Measurements from ENCODE around the gene SETBP1. TPM values are rescaled to one million over a fixed set of nuclear protein-coding genes. Genes with fewer than 3 reads are reported as not detected.

The SETBP1 gene
- total and polyA plus RNA-seq, 2 of the 4 experiments (the other 2 are of a cell fraction) = 0.19 to 0.36 TPM

- Histone ChIP-seq H2BK20ac (ENCODE audit: low read depth, low read length) (no peak overlapping the region), H3K4me2 (ENCODE audit: low read depth, low read length) (no peak overlapping the region), H4K91ac (ENCODE audit: insufficient read depth, low read depth, low read length) (no peak overlapping the region), H3K27me3 (ENCODE audit: control insufficient read depth, insufficient read depth, low read length) (no peaks in the 10 kb centered on the region), H2AFZ (replicated peaks; ENCODE audit: low read length, poor library complexity) (no peak overlapping the region), H3K9me3 (ENCODE audit: control insufficient read depth, insufficient read depth, low read length) (no peaks in the 10 kb centered on the region), H3K14ac (replicated peaks; ENCODE audit: low read depth, low read length) (no peak overlapping the region), H3K4me3 (ENCODE audit: insufficient read depth, low read depth, low read length) (no peak overlapping the region), H3K36me3 (ENCODE audit: control insufficient read depth, insufficient read depth, low read length) (no peaks in the 10 kb centered on the region), H3K4me1 (ENCODE audit: control insufficient read depth, insufficient read depth, low read length) (no peaks in the 10 kb centered on the region), H2BK15ac (ENCODE audit: low read depth, low read length) (no peak overlapping the region), H4K5ac (ENCODE audit: low read depth, low read length) (no peak overlapping the region), H3K23ac (ENCODE audit: low read depth, low read length) (no peak overlapping the region), H2BK5ac (ENCODE audit: low read depth, low read length, poor library complexity, severe bottlenecking) (no peak overlapping the region), H3K79me1 (ENCODE audit: low read depth in 1 of 2, low read length in 2 of 2) (no peaks in the 10 kb centered on the region), H3K56ac (ENCODE audit: extremely low read depth, insufficient read depth, low read length) (no peak overlapping the region), H2AK5ac (ENCODE audit: low read depth, low read length) (no peak overlapping the region), H2BK120ac (ENCODE audit: low read depth, low read length) (no peak overlapping the region), H3K18ac (ENCODE audit: low read depth, low read length) (no peak overlapping the region), H3K4ac (ENCODE audit: low read depth, low read length) (no peak overlapping the region), H3K9me1 (ENCODE audit: insufficient read depth, low read length) (peaks cover 4% of the 10 kb centered on the region; the same call in 1 of the 2 replicates), H2AK9ac (replicated peaks; ENCODE audit: low read depth, low read length, poor library complexity) (no peak overlapping the region), H4K8ac (ENCODE audit: low read depth in 2 of 2, low read length in 2 of 2) (no peak overlapping the region), H4K20me1 (ENCODE audit: insufficient read depth, low read length) (no peaks in the 10 kb centered on the region), H3K9ac (ENCODE audit: low read depth, low read length) (no peak overlapping the region), H3K27ac (ENCODE audit: insufficient read depth, low read length) (no peak overlapping the region)
- no peak for TF ChIP-seq RCOR1 (IDR thresholded peaks at IDR 0.05; ENCODE audit: insufficient replicate concordance, low read length)
- no peak for TF ChIP-seq CHD1 (IDR thresholded peaks at IDR 0.05; ENCODE audit: low read depth, low read length)
- no peak for TF ChIP-seq RAD21 (IDR thresholded peaks at IDR 0.05; ENCODE audit: low read length)
- intact Hi-C loops (cut with micrococcal nuclease) = no loop called here
- ChIA-PET CTCF (no interaction called here), POLR2A (ENCODE audit: unreplicated experiment) (no interaction called here)
- no TSS peak for BruUV-seq (replicated peaks)
- dilution Hi-C loops (cut with HindIII; ENCODE audit: low sequenced_read_pairs, unreplicated experiment) = no loop called here
- ATAC-seq (ENCODE audit: low read depth) = no peak
- DNase-seq = no peak
- in situ Hi-C loops (cut with MboI; ENCODE audit: low sequenced_read_pairs) = no loop called here
Measured at GRCh38 chr18:44811572-44812125, 131.0 kb downstream of the SETBP1 start.

Data from IMR-90 (cell line).